GM20000 (cell line): ENCODE measurements around the gene MAL.

Experiments
- DNase-seq: peaks from one replicate; pipeline ENCODE4 v3.0.0; 2012; ENCODE audit warnings: low spot score
- TF ChIP-seq, protein P1 (sequence below): IDR thresholded peaks from 2 replicates; pipeline ENCODE4 v1.5.1; 2012; ENCODE audit warnings: mild to moderate bottlenecking, control low read depth; ENCODE audit errors: extremely low read depth, missing control alignments

Gene MAL

DNA sequence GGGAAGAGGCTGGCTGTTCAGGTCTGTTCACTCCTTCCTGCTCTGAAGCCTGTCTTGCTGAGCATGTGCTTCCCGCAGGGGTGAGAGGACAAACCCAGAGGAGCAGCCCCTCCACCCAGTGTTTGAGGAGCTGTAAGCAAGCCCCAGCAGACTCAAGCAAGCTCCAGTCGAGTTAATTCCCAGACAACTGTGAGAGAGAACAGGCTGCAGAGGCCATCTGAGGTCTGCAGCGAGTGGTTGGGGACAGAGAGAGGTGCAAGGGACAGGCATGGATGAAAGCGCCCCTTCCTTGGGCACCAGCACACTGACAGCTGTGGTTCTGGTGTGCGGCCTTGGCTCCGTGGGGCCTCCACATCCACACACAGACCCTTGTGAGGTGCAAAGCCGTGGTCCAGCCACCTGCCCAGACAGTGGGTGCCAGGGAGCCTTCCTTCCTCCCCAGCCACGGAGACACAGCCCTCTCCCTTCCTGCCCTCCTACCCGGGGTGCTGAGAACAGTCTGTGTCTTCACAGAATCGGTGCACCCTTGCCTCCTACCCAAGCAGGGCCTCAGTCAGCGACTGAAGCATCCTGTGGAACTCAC is 36.2 kb downstream of the MAL start:
- TF ChIP-seq, protein P1, sequence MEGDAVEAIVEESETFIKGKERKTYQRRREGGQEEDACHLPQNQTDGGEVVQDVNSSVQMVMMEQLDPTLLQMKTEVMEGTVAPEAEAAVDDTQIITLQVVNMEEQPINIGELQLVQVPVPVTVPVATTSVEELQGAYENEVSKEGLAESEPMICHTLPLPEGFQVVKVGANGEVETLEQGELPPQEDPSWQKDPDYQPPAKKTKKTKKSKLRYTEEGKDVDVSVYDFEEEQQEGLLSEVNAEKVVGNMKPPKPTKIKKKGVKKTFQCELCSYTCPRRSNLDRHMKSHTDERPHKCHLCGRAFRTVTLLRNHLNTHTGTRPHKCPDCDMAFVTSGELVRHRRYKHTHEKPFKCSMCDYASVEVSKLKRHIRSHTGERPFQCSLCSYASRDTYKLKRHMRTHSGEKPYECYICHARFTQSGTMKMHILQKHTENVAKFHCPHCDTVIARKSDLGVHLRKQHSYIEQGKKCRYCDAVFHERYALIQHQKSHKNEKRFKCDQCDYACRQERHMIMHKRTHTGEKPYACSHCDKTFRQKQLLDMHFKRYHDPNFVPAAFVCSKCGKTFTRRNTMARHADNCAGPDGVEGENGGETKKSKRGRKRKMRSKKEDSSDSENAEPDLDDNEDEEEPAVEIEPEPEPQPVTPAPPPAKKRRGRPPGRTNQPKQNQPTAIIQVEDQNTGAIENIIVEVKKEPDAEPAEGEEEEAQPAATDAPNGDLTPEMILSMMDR, result no peak
- DNase-seq, result no peak

DNA sequence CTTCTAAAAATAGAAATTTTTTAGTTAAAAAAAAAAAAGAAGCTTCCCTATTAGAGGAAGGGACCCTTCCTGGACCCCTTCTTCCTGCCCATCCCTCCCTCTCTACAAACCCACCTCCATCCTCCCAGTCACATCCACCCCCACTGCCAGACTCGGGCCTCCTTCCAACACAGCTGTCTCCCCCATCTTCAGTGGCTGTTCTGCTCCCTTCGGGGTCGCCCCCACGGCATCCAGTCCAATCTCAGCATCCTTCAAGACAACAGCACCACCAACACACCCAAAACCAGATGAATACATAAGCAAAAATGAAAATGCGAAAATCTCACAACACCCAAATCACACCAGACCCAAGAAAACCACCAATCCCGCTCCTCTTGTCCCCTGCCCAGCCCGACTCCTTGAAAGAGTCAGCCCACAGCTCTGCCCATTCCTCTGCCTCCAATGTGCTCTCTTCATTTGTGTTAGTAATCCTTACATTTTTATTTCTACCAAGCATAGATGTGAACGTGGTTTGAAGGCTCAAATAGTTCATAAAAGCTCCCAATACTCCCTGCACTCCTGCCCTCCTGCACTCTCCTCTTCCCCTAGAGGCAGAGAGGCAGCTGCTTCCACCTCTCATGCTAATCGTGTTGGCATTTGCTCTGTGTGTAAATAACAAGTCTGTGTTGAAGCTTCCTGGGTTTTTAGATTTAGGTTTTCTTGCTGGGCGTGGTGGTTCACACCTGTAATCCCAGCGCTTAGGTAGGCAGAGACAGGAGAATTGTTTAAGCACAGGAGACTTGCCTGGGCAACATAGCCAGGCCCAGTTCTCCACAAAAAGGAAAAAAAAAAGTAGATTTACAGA is 37.0 kb downstream of the MAL start:
- TF ChIP-seq, protein P1, result no peak
- no peak for DNase-seq

DNA sequence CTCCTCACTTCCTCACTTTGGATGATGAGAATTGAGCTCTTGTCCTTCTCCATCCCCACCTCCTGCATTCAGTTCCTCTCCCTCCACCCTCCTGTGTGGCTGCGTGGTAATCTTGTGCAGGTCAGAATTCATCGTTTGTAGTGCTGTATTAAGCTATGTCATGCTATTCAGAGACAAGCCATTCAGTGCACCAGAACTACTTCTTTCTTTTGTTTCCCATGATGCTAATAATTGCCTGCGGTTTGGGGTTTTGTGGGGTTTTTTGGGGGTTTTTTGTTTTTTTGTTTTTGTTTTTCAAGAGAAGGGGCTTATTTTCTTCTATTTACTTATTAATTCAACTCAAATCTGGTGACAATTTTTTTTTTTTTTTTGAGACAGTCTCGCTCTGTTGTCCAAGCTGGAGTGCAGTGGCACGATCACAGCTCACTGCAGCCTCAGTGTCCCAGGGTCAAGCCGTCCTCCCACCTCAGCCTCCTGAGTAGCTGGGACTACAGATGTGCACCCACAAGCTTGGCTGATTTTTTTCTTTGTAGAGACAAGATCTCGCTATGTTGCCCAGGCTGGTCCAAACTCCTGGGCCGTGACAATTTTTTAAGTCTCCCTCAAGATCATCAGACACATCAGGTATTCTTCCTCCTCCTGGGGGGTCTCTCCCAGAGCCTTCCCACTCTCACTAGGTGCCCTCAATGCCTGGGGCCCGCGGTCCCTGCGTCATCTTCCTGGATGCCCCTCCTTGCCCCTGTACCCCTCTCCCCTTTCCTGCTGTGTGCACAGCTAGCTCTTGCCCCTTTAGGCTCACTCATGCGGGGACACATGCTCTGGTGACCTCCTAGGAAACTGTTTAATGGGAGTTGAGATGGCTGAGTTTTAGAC is 37.8 kb downstream of the MAL start:
- TF ChIP-seq, protein P1, result no peak
- peak; percentile 54 for DNase-seq

DNA sequence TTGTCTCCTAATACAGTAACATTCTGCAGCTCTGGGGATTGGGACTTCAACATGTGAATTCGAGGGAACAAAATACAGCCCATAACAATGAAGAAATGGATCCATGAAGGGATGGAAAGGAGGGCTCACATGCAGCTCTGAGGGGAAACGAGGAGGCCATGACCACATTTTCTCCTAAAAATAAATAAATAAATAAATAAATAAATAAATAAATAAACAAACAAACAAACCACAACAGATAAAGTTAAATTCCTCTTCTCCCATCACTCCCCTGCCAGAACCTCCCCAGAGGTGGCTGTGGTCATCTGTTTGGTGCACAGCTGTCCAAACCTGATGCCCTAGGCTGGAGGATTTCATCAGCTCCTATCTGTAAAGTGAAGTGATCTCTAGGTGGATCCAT is 42.7 kb downstream of the MAL start:
- TF ChIP-seq, protein P1, result no peak
- DNase-seq, result no peak

DNA sequence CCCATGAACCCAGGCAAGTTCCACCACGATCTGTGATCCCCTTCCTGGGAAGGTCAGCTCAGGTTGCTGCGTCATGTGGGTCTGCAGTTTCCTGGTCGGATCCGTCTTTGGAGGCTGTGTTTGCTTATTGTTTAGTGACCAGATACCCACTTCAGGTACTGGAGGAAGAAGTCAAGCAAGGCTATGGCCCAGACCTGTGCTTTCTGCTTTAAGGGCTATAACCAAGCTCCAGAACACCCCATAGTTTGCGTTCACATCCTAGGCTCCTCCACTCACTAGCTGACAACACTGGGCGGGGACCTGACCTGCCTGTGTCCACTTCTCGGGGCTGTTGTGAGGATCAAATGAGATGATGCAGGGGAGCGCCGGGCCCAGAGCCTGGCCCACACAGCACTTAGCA is 44.0 kb downstream of the MAL start:
- TF ChIP-seq, protein P1, result no peak
- no peak for DNase-seq

DNA sequence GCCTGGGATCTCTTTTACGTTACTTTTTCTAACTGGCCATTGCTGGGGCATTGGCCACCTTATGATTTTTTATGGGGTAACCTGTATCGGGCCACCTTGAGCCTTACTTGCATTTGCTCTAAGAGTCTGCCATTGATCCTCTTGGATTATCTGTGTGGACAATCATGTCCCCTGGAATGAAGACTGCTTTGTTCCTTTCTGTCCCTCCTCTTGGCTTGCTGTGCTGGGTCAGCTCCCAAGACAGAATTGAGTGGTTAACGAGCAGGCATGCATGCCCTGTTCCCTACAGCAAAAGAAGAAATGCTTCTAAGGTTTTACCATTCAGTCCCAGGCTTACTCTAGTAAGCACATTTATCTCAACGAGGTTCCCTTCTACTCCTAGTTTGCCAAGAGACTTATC is 46.3 kb downstream of the MAL start:
- no peak for DNase-seq
- TF ChIP-seq, protein P1, result no peak

DNA sequence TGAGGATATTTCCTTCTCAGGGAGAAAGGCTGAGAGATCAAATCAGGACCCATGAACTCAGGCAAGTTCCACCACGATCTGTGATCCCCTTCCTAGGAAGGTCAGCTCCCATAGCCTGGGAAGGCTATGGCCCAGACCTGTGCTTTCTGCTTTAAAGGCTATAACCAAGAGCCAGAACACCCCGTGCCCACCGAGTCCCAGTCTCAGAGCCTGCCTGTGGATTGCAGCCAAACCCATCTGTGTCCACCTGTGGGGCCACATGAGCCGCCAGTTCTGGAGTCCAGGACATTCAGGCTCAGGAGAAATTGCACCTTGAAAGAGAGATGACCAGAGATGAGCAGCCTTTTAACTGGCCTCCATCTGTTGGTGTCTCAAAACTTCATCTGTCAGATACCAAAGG is 46.9 kb downstream of the MAL start:
- TF ChIP-seq, protein P1, result no peak
- no peak for DNase-seq
